ENCODE measurements around the gene PDZRN4. TPM values are rescaled to one million over a fixed set of nuclear protein-coding genes. Genes with fewer than 3 reads are reported as not detected.

The PDZRN4 gene
- total and polyA plus RNA-seq, 2 of the 4 experiments (the other 2 are of a cell fraction) = not detected

DNA sequence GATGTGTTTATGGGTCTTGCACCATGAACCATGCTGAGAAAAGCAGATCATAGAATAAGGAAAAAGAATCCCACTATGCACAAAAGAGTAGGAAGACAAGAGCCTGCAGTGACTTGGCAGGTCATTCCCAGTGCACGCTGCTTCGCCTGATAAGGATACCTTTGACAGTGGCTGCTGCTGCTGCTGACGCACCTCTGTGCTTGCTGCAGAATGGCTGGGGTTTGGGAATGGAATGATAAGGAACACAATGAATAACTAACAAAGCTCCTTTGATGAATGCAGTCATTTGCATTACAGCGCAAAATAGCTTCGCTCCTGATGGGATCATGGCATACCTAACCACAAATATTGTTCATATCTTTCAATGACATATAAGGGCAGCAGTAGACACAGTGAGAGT lies 278.7 kb downstream of the PDZRN4 start:
- TF ChIP-seq RAD21 (IDR thresholded peaks at IDR 0.05; ENCODE audit: low read length) (no peak), POLR2A (IDR thresholded peaks at IDR 0.05; ENCODE audit: low read depth, low read length) (no peak), SMC3 (IDR thresholded peaks at IDR 0.05; ENCODE audit: low read depth, low read length) (no peak), FOS (IDR thresholded peaks at IDR 0.05; ENCODE audit: low read depth, low read length) (no peak), CEBPB (IDR thresholded peaks at IDR 0.05; ENCODE audit: low read depth, low read length) (no peak), MAZ (IDR thresholded peaks at IDR 0.05; ENCODE audit: borderline replicate concordance, low read depth, low read length) (no peak), BHLHE40 (IDR thresholded peaks at IDR 0.05; ENCODE audit: low read depth, low read length) (no peak), NFE2L2 (IDR thresholded peaks at IDR 0.05; ENCODE audit: low read depth, low read length) (no peak), RFX5 (IDR thresholded peaks at IDR 0.05; ENCODE audit: low read depth, low read length) (no peak), MAFK (IDR thresholded peaks at IDR 0.05; ENCODE audit: low read depth, low read length) (no peak), MXI1 (IDR thresholded peaks at IDR 0.05; ENCODE audit: borderline replicate concordance, low read depth, low read length) (no peak), CHD1 (IDR thresholded peaks at IDR 0.05; ENCODE audit: low read depth, low read length) (no peak), RCOR1 (IDR thresholded peaks at IDR 0.05; ENCODE audit: insufficient replicate concordance, low read length) (no peak)
- TF ChIP-seq, protein P1, sequence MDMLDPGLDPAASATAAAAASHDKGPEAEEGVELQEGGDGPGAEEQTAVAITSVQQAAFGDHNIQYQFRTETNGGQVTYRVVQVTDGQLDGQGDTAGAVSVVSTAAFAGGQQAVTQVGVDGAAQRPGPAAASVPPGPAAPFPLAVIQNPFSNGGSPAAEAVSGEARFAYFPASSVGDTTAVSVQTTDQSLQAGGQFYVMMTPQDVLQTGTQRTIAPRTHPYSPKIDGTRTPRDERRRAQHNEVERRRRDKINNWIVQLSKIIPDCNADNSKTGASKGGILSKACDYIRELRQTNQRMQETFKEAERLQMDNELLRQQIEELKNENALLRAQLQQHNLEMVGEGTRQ (IDR thresholded peaks at IDR 0.05; ENCODE audit: low read depth, low read length) = no peak
- TF ChIP-seq, protein P2, sequence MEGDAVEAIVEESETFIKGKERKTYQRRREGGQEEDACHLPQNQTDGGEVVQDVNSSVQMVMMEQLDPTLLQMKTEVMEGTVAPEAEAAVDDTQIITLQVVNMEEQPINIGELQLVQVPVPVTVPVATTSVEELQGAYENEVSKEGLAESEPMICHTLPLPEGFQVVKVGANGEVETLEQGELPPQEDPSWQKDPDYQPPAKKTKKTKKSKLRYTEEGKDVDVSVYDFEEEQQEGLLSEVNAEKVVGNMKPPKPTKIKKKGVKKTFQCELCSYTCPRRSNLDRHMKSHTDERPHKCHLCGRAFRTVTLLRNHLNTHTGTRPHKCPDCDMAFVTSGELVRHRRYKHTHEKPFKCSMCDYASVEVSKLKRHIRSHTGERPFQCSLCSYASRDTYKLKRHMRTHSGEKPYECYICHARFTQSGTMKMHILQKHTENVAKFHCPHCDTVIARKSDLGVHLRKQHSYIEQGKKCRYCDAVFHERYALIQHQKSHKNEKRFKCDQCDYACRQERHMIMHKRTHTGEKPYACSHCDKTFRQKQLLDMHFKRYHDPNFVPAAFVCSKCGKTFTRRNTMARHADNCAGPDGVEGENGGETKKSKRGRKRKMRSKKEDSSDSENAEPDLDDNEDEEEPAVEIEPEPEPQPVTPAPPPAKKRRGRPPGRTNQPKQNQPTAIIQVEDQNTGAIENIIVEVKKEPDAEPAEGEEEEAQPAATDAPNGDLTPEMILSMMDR (conservative IDR thresholded peaks at IDR 0.05; ENCODE audit: low read depth, low read length) = no peak
- TF ChIP-seq, protein P3, sequence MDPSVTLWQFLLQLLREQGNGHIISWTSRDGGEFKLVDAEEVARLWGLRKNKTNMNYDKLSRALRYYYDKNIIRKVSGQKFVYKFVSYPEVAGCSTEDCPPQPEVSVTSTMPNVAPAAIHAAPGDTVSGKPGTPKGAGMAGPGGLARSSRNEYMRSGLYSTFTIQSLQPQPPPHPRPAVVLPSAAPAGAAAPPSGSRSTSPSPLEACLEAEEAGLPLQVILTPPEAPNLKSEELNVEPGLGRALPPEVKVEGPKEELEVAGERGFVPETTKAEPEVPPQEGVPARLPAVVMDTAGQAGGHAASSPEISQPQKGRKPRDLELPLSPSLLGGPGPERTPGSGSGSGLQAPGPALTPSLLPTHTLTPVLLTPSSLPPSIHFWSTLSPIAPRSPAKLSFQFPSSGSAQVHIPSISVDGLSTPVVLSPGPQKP (IDR thresholded peaks at IDR 0.05; ENCODE audit: borderline replicate concordance, low read depth, low read length) = no peak

More for the DNA sequence above, 278.7 kb downstream of the PDZRN4 start:
- no peak overlapping the region for H3K4me2 ChIP-seq (ENCODE audit: low read depth, low read length)
- no peak overlapping the region for H3K18ac ChIP-seq (ENCODE audit: low read depth, low read length)
- H2BK15ac ChIP-seq (ENCODE audit: low read depth, low read length) = no peak overlapping the region
- no peak overlapping the region for H2AK5ac ChIP-seq (ENCODE audit: low read depth, low read length)
- no peak overlapping the region for H3K23ac ChIP-seq (ENCODE audit: low read depth, low read length)
- H3K36me3 ChIP-seq (ENCODE audit: control insufficient read depth, insufficient read depth, low read length) = no peaks in the 10 kb centered on the region
- H3K9me3 ChIP-seq (ENCODE audit: control insufficient read depth, insufficient read depth, low read length) = no peaks in the 10 kb centered on the region
- no peaks in the 10 kb centered on the region for H4K20me1 ChIP-seq (ENCODE audit: insufficient read depth, low read length)
- H4K91ac ChIP-seq (ENCODE audit: insufficient read depth, low read depth, low read length) = no peak overlapping the region
- no peaks in the 10 kb centered on the region for H3K79me1 ChIP-seq (ENCODE audit: low read depth in 1 of 2, low read length in 2 of 2)
- intact Hi-C loops (cut with micrococcal nuclease) (no loop called here), dilution Hi-C loops (cut with HindIII; ENCODE audit: low sequenced_read_pairs, unreplicated experiment) (no loop called here), in situ Hi-C loops (cut with MboI; ENCODE audit: low sequenced_read_pairs) (no loop called here)
- no peak overlapping the region for H2AK9ac ChIP-seq (replicated peaks; ENCODE audit: low read depth, low read length, poor library complexity)
- ATAC-seq (ENCODE audit: low read depth) = no peak
- no peaks in the 10 kb centered on the region for H3K27me3 ChIP-seq (ENCODE audit: control insufficient read depth, insufficient read depth, low read length)
- H3K4ac ChIP-seq (ENCODE audit: low read depth, low read length) = no peak overlapping the region
- no CpG with 5 or more reads among the region's 5 CpGs for WGBS, 2 experiments (ENCODE audit: extremely low coverage in 2 of 2, insufficient read length in 1 of 2)
- H2BK5ac ChIP-seq (ENCODE audit: low read depth, low read length, poor library complexity, severe bottlenecking) = no peak overlapping the region
- no peak overlapping the region for H2BK120ac ChIP-seq (ENCODE audit: low read depth, low read length)
- ChIA-PET POLR2A (ENCODE audit: unreplicated experiment) (no interaction called here), CTCF (no interaction called here)
- no peak overlapping the region for H3K56ac ChIP-seq (ENCODE audit: extremely low read depth, insufficient read depth, low read length)
- DNase-seq = no peak
- H3K27ac ChIP-seq (ENCODE audit: insufficient read depth, low read length) = no peak overlapping the region
- H2BK20ac ChIP-seq (ENCODE audit: low read depth, low read length) = no peak overlapping the region
- no peak overlapping the region for H3K4me3 ChIP-seq (ENCODE audit: insufficient read depth, low read depth, low read length)
- no peaks in the 10 kb centered on the region for H3K4me1 ChIP-seq (ENCODE audit: control insufficient read depth, insufficient read depth, low read length)
- no peak overlapping the region for H3K9ac ChIP-seq (ENCODE audit: low read depth, low read length)
- H3K14ac ChIP-seq (replicated peaks; ENCODE audit: low read depth, low read length) = no peak overlapping the region
- no peak overlapping the region for H4K8ac ChIP-seq (ENCODE audit: low read depth in 2 of 2, low read length in 2 of 2)
- no peaks in the 10 kb centered on the region for H3K9me1 ChIP-seq (ENCODE audit: insufficient read depth, low read length)
- no peak overlapping the region for H4K5ac ChIP-seq (ENCODE audit: low read depth, low read length)
- H2AFZ ChIP-seq (replicated peaks; ENCODE audit: low read length, poor library complexity) = no peak overlapping the region
- no TSS peak for BruUV-seq (replicated peaks)

Measured in IMR-90 (cell line).